Measurements from ENCODE around the gene BTBD17. TPM values are rescaled to one million over a fixed set of nuclear protein-coding genes. Genes with fewer than 3 reads are reported as not detected.

The BTBD17 gene
- total and polyA plus RNA-seq, 10 of the 15 experiments (the other 5 are each of a cell fraction or from before 2014, with no cell fraction given), result not detected

DNA sequence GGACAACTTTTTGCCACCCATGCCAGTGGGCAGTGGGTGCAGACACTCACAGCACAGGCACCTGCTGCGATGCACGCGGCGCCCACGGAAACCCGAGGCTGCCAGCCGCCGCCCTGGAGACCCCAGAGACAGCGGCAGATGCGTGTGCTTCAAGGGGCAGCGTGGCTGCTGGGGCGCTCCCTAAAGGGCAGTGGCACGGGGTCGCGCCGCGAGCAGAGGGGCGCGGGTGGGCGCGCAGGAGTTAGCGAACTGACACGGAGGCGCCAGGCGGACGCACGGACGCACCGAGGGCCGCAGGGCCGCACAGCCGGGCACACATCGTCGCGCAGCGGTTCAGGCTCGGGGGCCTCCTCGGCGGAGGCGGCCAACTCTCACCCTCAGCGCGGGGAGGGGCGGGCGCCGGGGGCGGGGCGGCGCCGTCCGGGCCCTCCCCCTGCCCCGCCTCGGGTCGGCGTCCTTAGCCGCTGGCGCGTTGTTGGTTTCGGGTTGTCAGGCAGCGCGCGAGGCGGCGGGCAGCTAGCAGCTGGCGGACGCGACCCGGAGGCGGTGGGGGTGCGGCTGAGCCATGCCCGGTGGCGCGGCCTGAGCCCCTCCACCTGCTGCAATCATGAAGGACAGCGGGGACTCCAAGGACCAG lies 35.8 kb downstream of the BTBD17 start, which contains the start of gene KIF19 (continued):
- TF ChIP-seq, protein P1, sequence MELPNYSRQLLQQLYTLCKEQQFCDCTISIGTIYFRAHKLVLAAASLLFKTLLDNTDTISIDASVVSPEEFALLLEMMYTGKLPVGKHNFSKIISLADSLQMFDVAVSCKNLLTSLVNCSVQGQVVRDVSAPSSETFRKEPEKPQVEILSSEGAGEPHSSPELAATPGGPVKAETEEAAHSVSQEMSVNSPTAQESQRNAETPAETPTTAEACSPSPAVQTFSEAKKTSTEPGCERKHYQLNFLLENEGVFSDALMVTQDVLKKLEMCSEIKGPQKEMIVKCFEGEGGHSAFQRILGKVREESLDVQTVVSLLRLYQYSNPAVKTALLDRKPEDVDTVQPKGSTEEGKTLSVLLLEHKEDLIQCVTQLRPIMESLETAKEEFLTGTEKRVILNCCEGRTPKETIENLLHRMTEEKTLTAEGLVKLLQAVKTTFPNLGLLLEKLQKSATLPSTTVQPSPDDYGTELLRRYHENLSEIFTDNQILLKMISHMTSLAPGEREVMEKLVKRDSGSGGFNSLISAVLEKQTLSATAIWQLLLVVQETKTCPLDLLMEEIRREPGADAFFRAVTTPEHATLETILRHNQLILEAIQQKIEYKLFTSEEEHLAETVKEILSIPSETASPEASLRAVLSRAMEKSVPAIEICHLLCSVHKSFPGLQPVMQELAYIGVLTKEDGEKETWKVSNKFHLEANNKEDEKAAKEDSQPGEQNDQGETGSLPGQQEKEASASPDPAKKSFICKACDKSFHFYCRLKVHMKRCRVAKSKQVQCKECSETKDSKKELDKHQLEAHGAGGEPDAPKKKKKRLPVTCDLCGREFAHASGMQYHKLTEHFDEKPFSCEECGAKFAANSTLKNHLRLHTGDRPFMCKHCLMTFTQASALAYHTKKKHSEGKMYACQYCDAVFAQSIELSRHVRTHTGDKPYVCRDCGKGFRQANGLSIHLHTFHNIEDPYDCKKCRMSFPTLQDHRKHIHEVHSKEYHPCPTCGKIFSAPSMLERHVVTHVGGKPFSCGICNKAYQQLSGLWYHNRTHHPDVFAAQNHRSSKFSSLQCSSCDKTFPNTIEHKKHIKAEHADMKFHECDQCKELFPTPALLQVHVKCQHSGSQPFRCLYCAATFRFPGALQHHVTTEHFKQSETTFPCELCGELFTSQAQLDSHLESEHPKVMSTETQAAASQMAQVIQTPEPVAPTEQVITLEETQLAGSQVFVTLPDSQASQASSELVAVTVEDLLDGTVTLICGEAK (IDR thresholded peaks at IDR 0.05; ENCODE audit: borderline replicate concordance), result no peak
- TF ChIP-seq, protein P2, sequence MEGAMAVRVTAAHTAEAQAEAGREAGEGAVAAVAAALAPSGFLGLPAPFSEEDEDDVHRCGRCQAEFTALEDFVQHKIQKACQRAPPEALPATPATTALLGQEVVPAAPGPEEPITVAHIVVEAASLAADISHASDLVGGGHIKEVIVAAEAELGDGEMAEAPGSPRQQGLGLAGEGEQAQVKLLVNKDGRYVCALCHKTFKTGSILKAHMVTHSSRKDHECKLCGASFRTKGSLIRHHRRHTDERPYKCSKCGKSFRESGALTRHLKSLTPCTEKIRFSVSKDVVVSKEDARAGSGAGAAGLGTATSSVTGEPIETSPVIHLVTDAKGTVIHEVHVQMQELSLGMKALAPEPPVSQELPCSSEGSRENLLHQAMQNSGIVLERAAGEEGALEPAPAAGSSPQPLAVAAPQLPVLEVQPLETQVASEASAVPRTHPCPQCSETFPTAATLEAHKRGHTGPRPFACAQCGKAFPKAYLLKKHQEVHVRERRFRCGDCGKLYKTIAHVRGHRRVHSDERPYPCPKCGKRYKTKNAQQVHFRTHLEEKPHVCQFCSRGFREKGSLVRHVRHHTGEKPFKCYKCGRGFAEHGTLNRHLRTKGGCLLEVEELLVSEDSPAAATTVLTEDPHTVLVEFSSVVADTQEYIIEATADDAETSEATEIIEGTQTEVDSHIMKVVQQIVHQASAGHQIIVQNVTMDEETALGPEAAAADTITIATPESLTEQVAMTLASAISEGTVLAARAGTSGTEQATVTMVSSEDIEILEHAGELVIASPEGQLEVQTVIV (IDR thresholded peaks at IDR 0.05; ENCODE audit: borderline replicate concordance, partially characterized antibody), result no peak
- TF ChIP-seq ZNF217 (IDR thresholded peaks at IDR 0.05) (no peak), IRF4 (IDR thresholded peaks at IDR 0.05; ENCODE audit: low read depth, low read length) (no peak), SMARCA5 (IDR thresholded peaks at IDR 0.05) (0 out of 2 replicates have a peak, but pooled peaks have one; percentile 48)
- TF ChIP-seq, protein P3, sequence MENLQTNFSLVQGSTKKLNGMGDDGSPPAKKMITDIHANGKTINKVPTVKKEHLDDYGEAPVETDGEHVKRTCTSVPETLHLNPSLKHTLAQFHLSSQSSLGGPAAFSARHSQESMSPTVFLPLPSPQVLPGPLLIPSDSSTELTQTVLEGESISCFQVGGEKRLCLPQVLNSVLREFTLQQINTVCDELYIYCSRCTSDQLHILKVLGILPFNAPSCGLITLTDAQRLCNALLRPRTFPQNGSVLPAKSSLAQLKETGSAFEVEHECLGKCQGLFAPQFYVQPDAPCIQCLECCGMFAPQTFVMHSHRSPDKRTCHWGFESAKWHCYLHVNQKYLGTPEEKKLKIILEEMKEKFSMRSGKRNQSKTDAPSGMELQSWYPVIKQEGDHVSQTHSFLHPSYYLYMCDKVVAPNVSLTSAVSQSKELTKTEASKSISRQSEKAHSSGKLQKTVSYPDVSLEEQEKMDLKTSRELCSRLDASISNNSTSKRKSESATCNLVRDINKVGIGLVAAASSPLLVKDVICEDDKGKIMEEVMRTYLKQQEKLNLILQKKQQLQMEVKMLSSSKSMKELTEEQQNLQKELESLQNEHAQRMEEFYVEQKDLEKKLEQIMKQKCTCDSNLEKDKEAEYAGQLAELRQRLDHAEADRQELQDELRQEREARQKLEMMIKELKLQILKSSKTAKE (IDR thresholded peaks at IDR 0.05; ENCODE audit: low read depth, poor library complexity, severe bottlenecking), result no peak

Measured in GM12878 (cell line).